Activated naive CD4-positive, alpha-beta T cell treated with anti-CD3 and anti-CD28 coated beads for 36 hours (primary cell): ENCODE results near the gene PNMT. TPM values are rescaled to one million over a fixed set of nuclear protein-coding genes. Genes with fewer than 3 reads are reported as not detected.

Source experiments
- CTCF ChIA-PET: fragments of 350-600 bp; sonication (Branson Sonifier 250); formaldehyde crosslinking; loops from one replicate; lab custom pipeline; 2021; ENCODE audit warnings: antibody characterized with exemption; lab: Charles Lee
- DNase-seq: peaks from one replicate; pipeline ENCODE4 v3.0.0-alpha.2; 2020
- H3K27ac Mint-ChIP-seq: one replicate; pipeline ENCODE4 v1.8.0; 2021; ENCODE audit warnings: mild to moderate bottlenecking, mixed read lengths
- H3K27me3 Mint-ChIP-seq: one replicate; pipeline ENCODE4 v1.8.0; 2021; ENCODE audit warnings: low read depth, mixed read lengths
- H3K36me3 Mint-ChIP-seq: one replicate; pipeline ENCODE4 v1.8.0; 2021; ENCODE audit warnings: low read depth, mixed read lengths
- H3K4me1 Mint-ChIP-seq: one replicate; pipeline ENCODE4 v1.8.0; 2021; ENCODE audit warnings: low read depth, mixed read lengths
- H3K4me3 Mint-ChIP-seq: one replicate; pipeline ENCODE4 v1.8.0; 2021; ENCODE audit warnings: mild to moderate bottlenecking, moderate library complexity, mixed read lengths
- H3K9me3 Mint-ChIP-seq: one replicate; pipeline ENCODE4 v1.8.0; 2021; ENCODE audit warnings: mixed read lengths
- intact Hi-C: fragments of 100-400 bp; cut with micrococcal nuclease; formaldehyde crosslinking; loops from one replicate; pipeline ENCODE4 v1.15.1; 2023
- total RNA-seq, 2 experiments: library from RNA; stranded (reverse); gene quantifications; one replicate each; pipeline ENCODE4 v1.2.3, GENCODE V29; 2021

PNMT gene
- total RNA-seq, 2 experiments from 2014 or later: not detected

- CTCF ChIA-PET: interaction anchor here (1.0 to 1.1 kb wide), 3 partner anchors 21 to 256 kb away, joined by 3 to 6 read pairs (median 4); no protein-coding TSS in a partner anchor
- no peak for DNase-seq
- Mint-ChIP-seq H3K4me3 (no peak overlapping the region), H3K4me1 (peaks cover 49% of the 10 kb centered on the region), H3K27me3 (peaks cover 2% of the 10 kb centered on the region), H3K27ac (no peak overlapping the region), H3K36me3 (peaks cover 3% of the 10 kb centered on the region), H3K9me3 (no peaks in the 10 kb centered on the region)
- intact Hi-C loops: no loop called here
Measured at GRCh38 chr17:39675390-39676082, 7.3 kb downstream of the PNMT start.

- intact Hi-C loops: no loop called here
- CTCF ChIA-PET: interaction anchor here (0.8 to 1.1 kb wide), 2 partner anchors 22 to 54 kb away, joined by 3 to 6 read pairs; no protein-coding TSS in a partner anchor
- peak; percentile 41 for DNase-seq
- peaks cover 56% of the 10 kb centered on the region for H3K4me1 Mint-ChIP-seq
- H3K9me3 Mint-ChIP-seq: no peaks in the 10 kb centered on the region
- H3K27me3 Mint-ChIP-seq: peaks cover 2% of the 10 kb centered on the region
- no peak overlapping the region for H3K27ac Mint-ChIP-seq
- peaks cover 3% of the 10 kb centered on the region for H3K36me3 Mint-ChIP-seq
- H3K4me3 Mint-ChIP-seq: no peak overlapping the region
Measured at GRCh38 chr17:39676198-39676819, 8.1 kb downstream of the PNMT start.

GRCh38 chr17:39677072-39677471 lies 8.8 kb downstream of the PNMT start:
- DNase-seq: no peak
- H3K9me3 Mint-ChIP-seq: no peaks in the 10 kb centered on the region
- intact Hi-C loops: no loop called here
- peaks cover 54% of the 10 kb centered on the region for H3K4me1 Mint-ChIP-seq
- H3K36me3 Mint-ChIP-seq: peaks cover 3% of the 10 kb centered on the region
- no peak overlapping the region for H3K4me3 Mint-ChIP-seq
- H3K27ac Mint-ChIP-seq: peak overlapping the region; percentile 9
- H3K27me3 Mint-ChIP-seq: no peaks in the 10 kb centered on the region
- CTCF ChIA-PET: interaction anchor here (0.7 to 1.5 kb wide), 3 partner anchors 9 to 185 kb away, joined by 3 to 4 read pairs (median 3); partner anchors contain the start of gene PNMT

GRCh38 chr17:39677542-39678339 lies 9.5 kb downstream of the PNMT start:
- Mint-ChIP-seq H3K27ac (peak overlapping the region; percentile 9), H3K4me1 (peaks cover 52% of the 10 kb centered on the region), H3K36me3 (peaks cover 6% of the 10 kb centered on the region), H3K9me3 (no peaks in the 10 kb centered on the region), H3K27me3 (no peaks in the 10 kb centered on the region), H3K4me3 (no peak overlapping the region)
- intact Hi-C loops: loop anchor here (2.0 kb wide), 1 partner anchor 55 kb away; no protein-coding TSS in a partner anchor
- DNase-seq: no peak
- CTCF ChIA-PET: interaction anchor here (0.6 to 1.5 kb wide), 4 partner anchors 9 to 185 kb away, joined by 3 to 4 read pairs (median 3); partner anchors contain the start of gene PNMT

- peaks cover 9% of the 10 kb centered on the region for H3K36me3 Mint-ChIP-seq
- no peaks in the 10 kb centered on the region for H3K27me3 Mint-ChIP-seq
- peaks cover 52% of the 10 kb centered on the region for H3K4me1 Mint-ChIP-seq
- DNase-seq: no peak
- no peaks in the 10 kb centered on the region for H3K9me3 Mint-ChIP-seq
- peak overlapping the region; percentile 83 for H3K27ac Mint-ChIP-seq
- intact Hi-C loops: loop anchor here (2.0 kb wide), 1 partner anchor 56 kb away; no protein-coding TSS in a partner anchor
- CTCF ChIA-PET: interaction anchor here (1.1 to 1.5 kb wide), 4 partner anchors 10 to 57 kb away, joined by 3 to 8 read pairs (median 4); partner anchors contain the start of gene PNMT
- no peak overlapping the region for H3K4me3 Mint-ChIP-seq
Measured at GRCh38 chr17:39678340-39679116, 10.3 kb downstream of the PNMT start.

- DNase-seq: peak; percentile 58
- CTCF ChIA-PET: interaction anchor here (0.5 to 1.7 kb wide), 11 partner anchors 9 to 444 kb away, joined by 3 to 8 read pairs (median 4); partner anchors contain the start of genes MIEN1, PGAP3 and PNMT
- H3K9me3 Mint-ChIP-seq: no peaks in the 10 kb centered on the region
- peaks cover 9% of the 10 kb centered on the region for H3K36me3 Mint-ChIP-seq
- no peaks in the 10 kb centered on the region for H3K27me3 Mint-ChIP-seq
- intact Hi-C loops: loop anchor here (2.0 kb wide), 1 partner anchor 57 kb away; no protein-coding TSS in a partner anchor
- H3K4me3 Mint-ChIP-seq: no peak overlapping the region
- H3K4me1 Mint-ChIP-seq: peaks cover 52% of the 10 kb centered on the region
- peak overlapping the region; percentile 83 for H3K27ac Mint-ChIP-seq
Measured at GRCh38 chr17:39679521-39680192, 11.4 kb downstream of the PNMT start.

GRCh38 chr17:39683295-39683939 lies 15.2 kb downstream of the PNMT start:
- no peaks in the 10 kb centered on the region for H3K27me3 Mint-ChIP-seq
- H3K4me1 Mint-ChIP-seq: peaks cover 35% of the 10 kb centered on the region
- no peak overlapping the region for H3K4me3 Mint-ChIP-seq
- CTCF ChIA-PET: interaction anchor here (1.3 kb wide), 1 partner anchor 29 kb away, joined by 3 read pairs; no protein-coding TSS in a partner anchor
- H3K27ac Mint-ChIP-seq: no peak overlapping the region
- no peak for DNase-seq
- intact Hi-C loops: no loop called here
- H3K36me3 Mint-ChIP-seq: peaks cover 13% of the 10 kb centered on the region
- no peaks in the 10 kb centered on the region for H3K9me3 Mint-ChIP-seq

GRCh38 chr17:39684369-39685192 lies 16.3 kb downstream of the PNMT start:
- peaks cover 32% of the 10 kb centered on the region for H3K4me1 Mint-ChIP-seq
- intact Hi-C loops: loop anchor here (5.0 kb wide), 2 partner anchors 47 to 178 kb away; partner anchors contain the start of genes IKZF3 and STARD3
- peaks cover 10% of the 10 kb centered on the region for H3K36me3 Mint-ChIP-seq
- DNase-seq: no peak
- H3K27ac Mint-ChIP-seq: no peak overlapping the region
- CTCF ChIA-PET: interaction anchor here (1.1 kb wide), 1 partner anchor 31 kb away, joined by 3 read pairs; no protein-coding TSS in a partner anchor
- no peaks in the 10 kb centered on the region for H3K27me3 Mint-ChIP-seq
- no peak overlapping the region for H3K4me3 Mint-ChIP-seq
- no peaks in the 10 kb centered on the region for H3K9me3 Mint-ChIP-seq

- H3K4me3 Mint-ChIP-seq: peak overlapping the region; percentile 98
- no peaks in the 10 kb centered on the region for H3K27me3 Mint-ChIP-seq
- H3K27ac Mint-ChIP-seq: peak overlapping the region; percentile 94
- intact Hi-C loops: loop anchor here (2.0 to 5.0 kb wide), 3 partner anchors 50 to 175 kb away; partner anchors contain the start of genes IKZF3 and STARD3
- CTCF ChIA-PET: interaction anchor here (0.7 to 3.2 kb wide), 5 partner anchors 18 to 213 kb away, joined by 3 to 16 read pairs (median 4); partner anchors contain the start of gene PNMT
- peaks cover 10% of the 10 kb centered on the region for H3K36me3 Mint-ChIP-seq
- DNase-seq: no peak
- peaks cover 15% of the 10 kb centered on the region for H3K4me1 Mint-ChIP-seq
- H3K9me3 Mint-ChIP-seq: no peaks in the 10 kb centered on the region
Measured at GRCh38 chr17:39687101-39687545, 18.9 kb downstream of the PNMT start.
